Measurements from ENCODE around the gene THADA. TPM values are rescaled to one million over a fixed set of nuclear protein-coding genes. Genes with fewer than 3 reads are reported as not detected.

The THADA gene
- total and polyA plus RNA-seq, 2 donors (not counting 3 experiments of a cell fraction or from before 2014, with no cell fraction given): 22.6 to 25.3 TPM

- no peaks in the 10 kb centered on the region for H3K9me3 ChIP-seq (replicated peaks; ENCODE audit: control insufficient read depth, insufficient read depth, low read length)
- intact Hi-C loops (cut with micrococcal nuclease): no loop called here
- TF ChIP-seq MYC (IDR thresholded peaks at IDR 0.05; ENCODE audit: low read depth, low read length): no peak
- no peak for TF ChIP-seq FOS (IDR thresholded peaks at IDR 0.05; ENCODE audit: borderline replicate concordance, insufficient read depth, low read length)
- no peak for TF ChIP-seq EZH2 (IDR thresholded peaks at IDR 0.05; ENCODE audit: borderline replicate concordance, low read depth, low read length, severe bottlenecking)
- no peak for TF ChIP-seq MAX (IDR thresholded peaks at IDR 0.05; ENCODE audit: insufficient read depth, insufficient read length)
- TF ChIP-seq GATA2 (IDR thresholded peaks at IDR 0.05; ENCODE audit: insufficient read depth, insufficient read length, low read depth, low read length): no peak
- TF ChIP-seq CTCF (IDR thresholded peaks at IDR 0.05; ENCODE audit: extremely low read depth in 1 of 2, insufficient read depth in 1 of 2, low read depth in 1 of 2, low read length in 2 of 2): no peak
- TF ChIP-seq POLR2A (IDR thresholded peaks at IDR 0.05; ENCODE audit: low read depth, low read length): no peak
- TF ChIP-seq JUN (IDR thresholded peaks at IDR 0.05; ENCODE audit: borderline replicate concordance, insufficient read depth, insufficient read length, low read depth): no peak
- no peaks in the 10 kb centered on the region for H3K36me3 ChIP-seq (ENCODE audit: control insufficient read depth in 2 of 2, extremely low read depth in 1 of 2, insufficient read depth in 2 of 2, low read length in 2 of 2)
- ChIA-PET POLR2A (no interaction called here), CTCF (interaction anchor here (1.4 kb wide), 1 partner anchor 22 kb away, joined by 3 read pairs; no protein-coding TSS in a partner anchor)
- H2AFZ ChIP-seq (ENCODE audit: low read depth, low read length): no peak overlapping the region
- H3K9me1 ChIP-seq (replicated peaks; ENCODE audit: control insufficient read depth, extremely low read depth, insufficient read depth, low read length): no peaks in the 10 kb centered on the region
- H3K79me2 ChIP-seq (ENCODE audit: control insufficient read depth, insufficient read depth, low read length): no peaks in the 10 kb centered on the region
- no TSS peak for BruUV-seq (replicated peaks)
- H3K4me1 ChIP-seq (ENCODE audit: control insufficient read depth, extremely low read depth, insufficient read depth, low read length): peaks cover 37% of the 10 kb centered on the region
- dilution Hi-C loops (cut with MboI; ENCODE audit: extremely low pct_ligation_motif_present, low sequenced_read_pairs): no loop called here
- H3K4me2 ChIP-seq (ENCODE audit: insufficient read depth, low read length): no peak overlapping the region
- no peak overlapping the region for H3K9ac ChIP-seq (replicated peaks; ENCODE audit: extremely low read depth, insufficient read depth, low read length)
- DNase-seq (ENCODE audit: low read depth, low spot score) (no peak), FAIRE-seq (no peak)
- H3K27ac ChIP-seq (ENCODE audit: insufficient read depth, low read depth, low read length): no peak overlapping the region
- no peaks in the 10 kb centered on the region for H3K27me3 ChIP-seq (ENCODE audit: control insufficient read depth in 2 of 2, insufficient read depth in 2 of 2, low read length in 2 of 2)
- H3K4me3 ChIP-seq (replicated peaks in 1 of 3; ENCODE audit: insufficient read depth in 1 of 3, low read depth in 1 of 3, low read length in 3 of 3): no peak overlapping the region
- no peaks in the 10 kb centered on the region for H4K20me1 ChIP-seq (replicated peaks; ENCODE audit: control insufficient read depth, extremely low read depth, insufficient read depth, low read length)
These were observed 131.2 kb downstream of the THADA start for GRCh38 chr2:43464590-43464989.

Measured in endothelial cell of umbilical vein (primary cell).